GM19025 (cell line): ENCODE data around the gene C1orf167.

ENCODE experiments used
- ATAC-seq: cut with Tn5 transposase; IDR thresholded peaks from one replicate; pipeline ENCODE4 v1.9.1; 2021; ENCODE audit warnings: mild to moderate bottlenecking, low read depth, moderate library complexity; ENCODE audit not compliant: unreplicated experiment

C1orf167 gene, protein sequence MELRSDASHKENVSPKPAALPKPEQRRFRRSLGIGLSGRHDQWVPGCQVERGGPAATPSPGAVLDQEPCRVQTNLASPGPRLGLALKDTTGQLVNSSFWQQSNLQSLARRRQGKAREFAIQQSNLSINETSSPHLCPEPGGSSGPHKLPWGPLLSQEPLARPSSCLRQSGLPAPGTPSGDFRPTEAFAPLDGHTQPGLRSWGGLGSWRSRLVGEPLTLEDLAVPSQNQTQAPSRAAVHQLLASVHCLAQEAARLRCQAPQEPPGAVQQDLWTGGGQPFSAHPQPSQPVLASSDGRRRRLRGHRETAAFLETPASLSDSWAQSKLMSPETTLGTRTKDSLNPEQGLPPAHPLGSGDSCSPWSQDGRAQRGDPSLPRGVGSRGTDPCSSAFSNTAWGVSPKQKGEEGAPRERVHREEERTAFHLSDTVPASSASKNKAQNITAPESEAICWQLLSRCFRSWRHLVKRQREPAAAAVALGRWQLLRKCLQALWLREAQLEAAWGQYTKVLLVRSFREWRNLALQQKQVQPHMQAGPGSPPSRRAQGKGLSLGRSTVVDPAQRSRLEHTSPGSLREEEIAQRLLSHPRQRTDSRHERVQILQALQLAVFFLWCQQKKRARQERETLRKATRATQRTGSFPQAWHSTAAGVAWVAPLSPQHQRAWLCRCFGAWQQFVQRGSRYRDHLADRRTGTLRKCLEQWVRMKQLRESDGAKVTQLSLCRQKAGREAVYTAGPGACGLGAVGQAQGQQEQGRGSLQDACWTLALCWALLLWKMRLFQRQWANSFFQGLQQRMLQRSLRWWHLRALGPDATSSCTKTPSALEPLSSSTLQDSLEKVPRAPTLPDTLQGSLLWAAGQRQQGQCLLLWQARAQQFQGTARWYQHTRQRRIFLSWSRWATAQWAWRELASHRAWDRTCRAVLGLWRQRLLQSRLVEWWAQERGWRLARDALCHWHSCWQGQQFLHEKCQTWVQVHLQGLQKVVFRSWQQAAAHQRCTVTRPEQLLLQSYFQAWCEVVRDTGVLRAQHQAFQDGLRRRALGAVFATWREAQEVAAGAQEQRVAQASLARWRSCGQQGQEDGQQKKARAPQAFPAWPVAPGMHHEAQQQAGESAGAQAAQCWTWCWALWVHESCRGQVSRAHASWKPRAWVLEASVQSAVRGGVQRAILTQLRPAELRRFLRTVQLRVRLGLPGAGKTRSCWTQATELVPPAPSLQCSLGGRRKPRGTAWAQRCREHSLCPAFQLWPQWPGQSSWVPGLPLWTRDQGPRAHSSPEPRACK (N-terminal part only)

DNA sequence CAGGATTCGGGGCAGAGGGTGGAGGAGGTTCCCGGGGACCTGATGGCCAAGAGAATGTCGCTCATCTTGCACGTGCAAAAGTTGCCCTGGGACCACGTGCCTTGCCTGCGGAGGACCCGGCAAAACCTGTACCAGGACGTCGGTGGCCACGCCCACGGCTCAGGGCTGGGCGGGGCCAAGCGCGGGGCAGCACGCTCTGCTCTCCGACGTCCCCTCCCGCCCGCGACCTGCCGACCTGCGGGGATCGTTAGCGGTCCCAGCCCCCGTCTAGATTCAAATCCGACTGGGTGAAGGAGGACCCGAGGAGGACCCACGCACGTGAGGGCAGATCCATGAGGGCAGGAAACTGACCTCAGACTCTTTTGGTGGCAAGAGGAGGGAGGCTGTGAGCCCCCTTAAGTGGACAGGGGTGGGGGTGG lies at the start of gene C1orf167:
C1orf167 (plus strand) TSS at position 206 of the 419 bp plus-strand sequence. CDS start 2,208 bp downstream, outside the sequence.
- no peak for ATAC-seq

GRCh38 chr1:11712285-11712684 lies 49.7 kb upstream of the C1orf167 start:
- no peak for ATAC-seq

DNA sequence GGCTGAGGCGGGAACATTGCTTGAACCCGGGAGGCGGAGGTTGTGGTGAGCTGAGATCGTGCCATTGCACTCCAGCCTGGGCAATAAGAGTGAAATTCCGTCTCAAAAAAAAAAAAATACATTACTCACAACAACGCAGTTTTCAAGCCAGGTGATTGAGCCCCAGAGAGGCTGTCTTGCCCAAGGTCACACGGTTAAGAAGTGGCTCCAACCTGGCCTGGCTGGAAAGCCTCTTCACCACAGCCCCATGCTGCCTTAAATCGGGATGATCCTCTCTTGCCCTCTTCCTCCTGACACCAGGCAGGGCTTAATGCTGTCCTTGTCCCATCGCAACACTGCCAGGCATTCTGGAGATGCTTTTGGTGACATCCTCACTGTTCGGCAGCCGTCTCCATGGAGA lies 48.9 kb upstream of the C1orf167 start:
- ATAC-seq, result no peak

DNA sequence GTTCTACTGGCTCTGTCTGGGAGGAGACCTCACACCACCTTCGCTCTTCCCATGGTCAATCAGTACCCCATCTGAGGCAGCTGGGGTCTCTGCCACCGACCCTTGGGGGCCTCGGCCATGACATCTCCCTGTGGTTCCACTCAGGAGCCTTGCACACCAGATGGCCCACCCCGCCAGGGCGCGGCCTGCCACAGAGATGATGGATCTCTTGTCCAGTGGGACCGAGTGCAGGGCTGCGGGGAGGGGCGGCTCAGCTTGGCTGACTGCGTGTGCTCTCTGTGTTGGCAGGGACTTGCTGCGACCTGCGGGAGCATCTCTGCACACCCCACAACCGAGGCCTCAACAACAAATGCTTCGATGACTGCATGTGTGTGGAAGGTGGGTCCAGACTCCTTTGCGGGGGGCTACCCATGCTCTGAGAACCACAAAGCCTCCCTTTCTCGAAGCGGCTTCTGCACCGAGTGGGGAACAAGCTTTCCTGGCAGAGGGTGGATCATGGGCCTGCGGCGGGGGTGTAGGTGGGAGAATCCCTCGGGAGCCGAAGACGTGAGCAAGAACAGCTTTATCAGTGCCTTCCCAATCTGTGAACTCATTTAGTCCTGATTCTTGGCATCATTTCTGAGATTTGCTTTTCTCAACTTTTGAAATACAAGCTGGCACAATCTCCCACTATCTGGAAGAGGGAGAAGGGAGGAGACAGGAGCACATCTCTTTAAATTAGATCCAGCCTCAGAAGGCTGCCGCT lies 47.0 kb upstream of the C1orf167 start:
- no peak for ATAC-seq

- no peak for ATAC-seq
Measured at GRCh38 chr1:11719313-11720032, 42.5 kb upstream of the C1orf167 start.

DNA sequence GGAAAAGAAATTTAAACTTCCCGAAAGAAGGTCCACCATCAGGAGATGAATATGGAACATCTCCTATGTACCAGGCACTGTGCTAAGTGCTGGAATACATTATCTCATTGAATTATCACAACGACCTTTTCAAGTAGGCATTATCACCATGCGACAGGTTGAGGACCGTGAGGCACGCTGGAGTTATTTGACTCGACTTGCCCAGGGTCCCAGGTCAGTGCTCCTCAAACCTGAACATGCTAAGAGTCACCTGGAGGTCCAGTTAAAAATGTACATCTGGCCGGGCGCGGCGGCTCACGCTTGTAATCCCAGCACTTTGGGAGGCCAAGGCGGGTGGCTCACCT lies 42.0 kb upstream of the C1orf167 start:
- no peak for ATAC-seq

DNA sequence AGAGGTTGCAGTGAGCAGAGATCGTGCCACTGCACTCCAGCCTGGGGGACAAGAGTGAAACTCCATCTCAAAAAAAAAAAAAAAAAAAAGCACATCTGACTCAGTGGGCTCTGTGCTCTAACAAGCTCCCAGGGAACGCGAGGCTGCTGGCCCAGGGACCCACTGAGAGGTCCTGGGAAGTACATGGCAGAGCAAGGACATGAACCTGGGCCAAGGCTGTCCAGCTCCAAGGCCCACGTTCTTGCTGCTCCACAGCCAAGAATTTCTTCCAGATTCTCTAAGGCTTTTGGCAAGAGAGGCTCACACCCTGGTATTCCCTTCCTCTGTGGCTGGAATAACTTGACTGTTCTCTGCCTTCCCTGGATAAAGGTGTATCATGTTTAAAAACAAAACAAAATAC lies 41.5 kb upstream of the C1orf167 start:
- no peak for ATAC-seq

DNA sequence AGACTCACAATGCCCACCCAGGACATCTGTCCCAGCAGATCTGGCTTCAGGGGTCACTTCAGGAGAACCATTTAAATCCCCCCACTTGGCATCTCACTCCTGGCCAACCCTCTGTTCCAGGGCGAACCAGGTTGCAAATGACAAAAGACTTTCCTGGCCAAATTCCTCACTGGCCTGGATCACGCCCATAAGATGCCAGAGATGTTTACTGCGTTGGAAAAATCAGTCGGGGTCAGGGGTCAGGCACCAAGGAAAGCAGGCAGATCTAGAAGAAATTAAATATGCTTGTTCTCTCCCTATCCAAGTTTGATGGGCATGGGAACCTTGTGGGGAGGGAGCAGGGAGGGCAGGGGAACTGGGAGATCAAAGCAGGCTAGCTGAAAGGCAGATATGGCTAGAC lies 40.7 kb upstream of the C1orf167 start:
- no peak for ATAC-seq

GRCh38 chr1:11722538-11722937 lies 39.5 kb upstream of the C1orf167 start:
- no peak for ATAC-seq

DNA sequence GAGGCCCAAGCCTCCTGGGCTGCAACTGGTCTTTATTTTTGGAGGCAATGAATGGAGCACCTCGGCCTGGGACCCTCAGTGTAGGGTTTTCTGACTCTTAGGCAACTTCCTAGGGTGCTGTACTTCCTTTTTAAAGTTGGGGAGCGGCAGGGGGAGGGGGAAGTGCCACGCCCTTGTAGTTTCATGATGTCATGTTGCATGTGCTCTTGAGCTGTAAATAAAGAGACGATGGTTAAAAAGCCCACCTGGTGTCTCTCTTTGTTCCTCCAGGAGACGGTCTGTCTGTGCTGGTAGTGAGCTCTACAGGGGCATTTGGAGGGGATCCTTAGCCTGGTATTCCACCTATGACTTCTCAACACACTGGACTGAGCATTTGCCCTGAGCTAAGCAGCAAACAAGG lies 36.4 kb upstream of the C1orf167 start:
- no peak for ATAC-seq

- ATAC-seq, result no peak
Measured at GRCh38 chr1:11727119-11727518, 34.9 kb upstream of the C1orf167 start.

DNA sequence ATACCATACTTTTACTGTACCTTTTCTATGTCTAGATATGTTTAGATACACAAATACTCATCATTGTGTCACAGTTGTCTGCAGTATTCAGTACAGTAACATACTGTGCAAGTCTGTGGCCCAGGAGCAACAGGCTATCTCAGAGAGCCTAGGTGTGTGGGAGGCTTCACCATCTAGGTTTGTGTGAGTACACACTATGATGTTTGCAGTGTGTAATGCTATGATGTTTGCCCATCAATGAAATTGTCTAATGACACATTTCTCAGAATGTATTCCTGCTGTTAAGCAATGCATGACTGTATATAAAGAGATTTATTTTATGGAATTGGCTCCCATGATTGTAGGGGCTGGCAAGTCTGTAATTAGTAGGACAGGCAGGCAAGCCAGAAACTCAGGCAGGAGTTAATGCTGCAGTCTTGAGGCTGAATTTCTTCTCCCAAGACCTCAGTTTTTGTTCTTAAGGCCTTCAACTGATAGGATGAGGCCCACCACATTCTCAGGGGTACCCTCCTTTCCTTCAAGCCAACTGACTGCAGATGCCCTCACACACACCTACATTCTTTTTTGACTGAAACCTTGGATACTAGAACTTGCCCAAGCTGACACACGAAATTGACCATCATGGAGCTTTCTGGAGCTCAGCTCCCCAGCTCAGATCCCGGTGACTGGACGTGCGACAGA lies 33.7 kb upstream of the C1orf167 start:
- no peak for ATAC-seq

GRCh38 chr1:11729155-11729497 lies 32.9 kb upstream of the C1orf167 start:
- ATAC-seq, result no peak

DNA sequence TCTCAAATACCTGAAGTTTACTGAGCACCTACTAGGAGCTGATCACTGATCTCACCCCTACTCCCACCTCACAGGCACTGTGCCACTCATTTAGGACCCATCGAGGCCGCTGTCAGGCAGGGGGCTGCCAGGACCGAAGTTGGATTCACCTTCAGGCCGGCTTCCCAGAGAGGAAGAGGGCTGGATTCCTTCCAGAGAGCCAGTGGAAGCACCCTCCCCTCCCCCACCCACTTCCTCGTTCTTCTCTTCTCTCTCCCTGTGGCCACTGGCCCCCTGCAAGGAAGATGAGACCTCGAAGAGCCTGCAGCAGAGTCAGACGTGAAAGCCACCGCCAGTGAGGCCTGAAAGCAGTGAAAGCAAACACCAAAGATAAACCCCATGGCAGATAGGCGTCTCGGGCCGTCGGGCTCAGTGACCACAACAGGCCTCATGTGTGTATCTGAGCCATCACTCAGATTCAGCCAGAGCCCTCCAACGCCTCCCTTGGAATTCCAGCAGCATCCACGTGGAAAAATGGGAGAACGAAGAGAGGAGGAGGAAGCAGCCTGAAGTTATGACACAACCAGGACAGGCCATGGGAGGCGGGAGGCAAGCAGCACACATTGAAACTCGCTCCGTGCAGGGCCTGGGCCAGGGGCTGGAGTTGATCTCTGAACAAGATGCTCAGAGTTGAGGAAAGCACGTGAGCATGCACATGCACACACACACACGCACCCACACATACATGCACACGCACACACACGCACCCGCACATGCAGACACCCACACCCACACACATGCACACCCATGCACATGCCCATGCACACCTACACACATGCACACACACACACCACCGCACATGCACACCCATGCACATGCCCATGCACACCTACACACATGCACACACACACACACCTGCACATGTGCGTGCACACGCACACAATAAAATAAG lies 32.2 kb upstream of the C1orf167 start:
- no peak for ATAC-seq

GRCh38 chr1:11730429-11730891 lies 31.5 kb upstream of the C1orf167 start:
- ATAC-seq, result no peak

GRCh38 chr1:11731691-11732283 lies 30.2 kb upstream of the C1orf167 start:
- no peak for ATAC-seq

DNA sequence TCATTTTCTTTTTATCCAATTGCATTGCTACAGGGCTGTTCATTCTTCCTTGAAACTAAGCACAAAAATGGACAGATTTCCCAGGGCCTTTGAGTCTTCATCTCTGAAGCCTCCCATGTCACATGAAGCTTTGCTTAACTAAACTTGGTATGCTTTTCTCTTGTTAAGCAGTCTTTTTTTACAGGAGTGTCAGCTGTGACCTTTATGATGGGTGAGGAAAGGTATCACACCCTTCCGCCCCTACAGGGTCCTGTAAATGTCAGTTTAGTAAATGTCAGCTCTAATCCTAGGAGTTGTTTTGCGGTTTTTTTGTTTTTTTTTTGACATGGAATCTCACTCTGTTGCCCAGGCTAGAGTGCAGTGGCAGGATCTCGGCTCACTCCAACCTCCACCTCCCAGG lies 28.7 kb upstream of the C1orf167 start:
- no peak for ATAC-seq

DNA sequence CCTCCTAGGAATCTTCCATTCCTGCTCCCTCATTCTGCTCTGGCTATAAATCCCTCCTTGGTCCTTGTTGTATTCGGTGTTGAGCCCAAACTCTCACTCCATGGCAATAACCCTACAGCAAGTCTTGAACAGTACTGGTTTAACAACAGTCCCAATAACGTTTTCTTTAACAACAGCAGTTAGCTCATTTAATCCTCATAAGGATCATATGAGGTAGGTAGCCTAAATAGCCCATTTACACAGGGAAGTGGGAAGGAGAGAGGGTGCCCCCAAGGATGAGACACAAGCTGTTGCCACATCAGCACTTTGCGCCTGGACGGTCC lies 26.5 kb upstream of the C1orf167 start:
- no peak for ATAC-seq
